Spinal cord (tissue), 10 donors: ENCODE data around the gene CACNG1. TPM values are rescaled to one million over a fixed set of nuclear protein-coding genes. Genes with fewer than 3 reads are reported as not detected.
"Not testable (repeated sequence)": the region's sequence is repeated elsewhere in the genome, so short reads cannot be mapped to it uniquely, and the experiment has no call there.

ENCODE experiments used
- DNase-seq, 6 donors: peaks; one replicate each; pipeline versions ENCODE4 v3.0.0 to v3.0.0-alpha.2; 2013 to 2015; ENCODE audit warnings: low spot score in 6 of 6, low read depth in 4 of 6
- H3K27ac ChIP-seq: one replicate; pipeline ENCODE4 v1.5.1; 2013; ENCODE audit warnings: low read depth, low read length, control low read depth
- H3K27me3 ChIP-seq: one replicate; pipeline ENCODE4 v1.6.1; 2013; ENCODE audit warnings: low read length; ENCODE audit not compliant: control insufficient read depth, insufficient read depth
- H3K36me3 ChIP-seq: one replicate; pipeline ENCODE4 v1.6.1; 2013; ENCODE audit warnings: low read length; ENCODE audit not compliant: control insufficient read depth, insufficient read depth
- H3K4me1 ChIP-seq: one replicate; pipeline ENCODE4 v1.6.1; 2013; ENCODE audit warnings: low read length; ENCODE audit not compliant: control insufficient read depth, insufficient read depth
- H3K4me3 ChIP-seq: one replicate; pipeline ENCODE4 v1.5.1; 2013; ENCODE audit warnings: low read depth, low read length, control low read depth
- H3K9me3 ChIP-seq: one replicate; pipeline ENCODE4 v1.6.1; 2013; ENCODE audit warnings: low read length; ENCODE audit not compliant: control insufficient read depth, insufficient read depth
- WGBS: methylation state at CpG from one replicate; pipeline ENCODE4 v1.1.5; 2013; ENCODE audit warnings: missing lambda C conversion rate; ENCODE audit not compliant: insufficient coverage; 5-methylcytosine and 5-hydroxymethylcytosine counted together
- polyA plus RNA-seq, 2 donors: library from polyadenylated mRNA; unstranded; fragments of 120-200 nt; gene quantifications; one replicate each; pipeline ENCODE4 v1.2.1, GENCODE V29; 2013; ENCODE audit not compliant: insufficient read length in 2 of 2
- total RNA-seq, 2 donors: library from RNA; depleted of rRNA in 1 of 2; stranded (reverse); fragments of 120-200 nt in 1 of 2; fragments of >200 nt in 1 of 2; gene quantifications; one replicate each; pipeline versions ENCODE4 v1.2.3 to v1.2.4, GENCODE V29; 2013 to 2014
- donor health status: healthy.

Gene CACNG1
- total and polyA plus RNA-seq, 4 donors = 0.20 to 2.4 (median 0.91) TPM

DNA sequence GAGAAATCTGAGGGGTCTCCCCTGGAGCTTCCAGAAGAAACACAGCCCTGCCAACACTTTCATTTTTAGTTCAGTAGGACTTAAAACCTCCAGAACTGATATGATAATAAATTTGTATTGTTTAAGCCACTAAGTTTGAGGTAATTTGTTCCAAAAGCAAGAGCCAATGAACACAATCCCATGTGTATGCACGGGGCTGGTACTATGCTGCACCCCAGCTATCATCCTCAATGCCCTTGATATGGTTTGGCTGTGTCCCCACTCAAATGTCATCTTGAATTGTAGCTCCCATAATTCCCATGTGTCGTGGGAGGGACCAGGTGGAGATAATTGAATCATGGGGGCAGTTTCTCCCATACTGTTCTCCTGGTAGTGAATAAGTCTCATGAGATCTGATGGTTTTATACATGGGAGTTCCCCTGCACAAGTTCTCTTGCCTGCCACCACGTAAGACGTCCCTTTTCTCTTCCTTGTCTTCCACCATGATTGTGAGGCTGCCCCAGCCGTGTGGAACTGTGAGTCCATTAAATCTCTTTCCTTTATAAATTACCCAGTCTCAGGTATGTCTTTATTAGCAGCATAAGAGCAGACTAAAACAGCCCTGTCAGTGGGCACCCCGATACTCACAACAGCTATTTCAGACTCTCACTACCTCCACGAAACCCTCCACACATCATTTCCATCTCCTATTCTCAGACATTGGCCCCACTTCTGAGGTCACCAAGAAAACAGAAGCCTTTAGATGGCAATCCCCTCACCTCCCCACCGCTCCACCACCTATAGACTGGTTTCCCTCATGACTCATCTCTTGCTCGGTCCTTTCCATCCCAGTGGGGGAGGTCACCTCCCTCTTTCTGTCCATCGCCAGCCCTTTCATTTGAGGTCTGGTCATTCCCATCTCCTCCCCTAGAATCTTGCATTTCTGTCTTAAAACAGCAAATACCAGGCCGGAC is 8.9 kb upstream of the CACNG1 start:
- no peaks in the 10 kb centered on the region for H3K4me1 ChIP-seq
- H3K36me3 ChIP-seq = peaks cover 34% of the 10 kb centered on the region
- no peaks in the 10 kb centered on the region for H3K9me3 ChIP-seq
- WGBS = 81% methylated on average over 10 of the region's 11 CpGs
- no peak for DNase-seq
- no peaks in the 10 kb centered on the region for H3K27me3 ChIP-seq
- H3K4me3 ChIP-seq = no peak overlapping the region
- no peak overlapping the region for H3K27ac ChIP-seq

DNA sequence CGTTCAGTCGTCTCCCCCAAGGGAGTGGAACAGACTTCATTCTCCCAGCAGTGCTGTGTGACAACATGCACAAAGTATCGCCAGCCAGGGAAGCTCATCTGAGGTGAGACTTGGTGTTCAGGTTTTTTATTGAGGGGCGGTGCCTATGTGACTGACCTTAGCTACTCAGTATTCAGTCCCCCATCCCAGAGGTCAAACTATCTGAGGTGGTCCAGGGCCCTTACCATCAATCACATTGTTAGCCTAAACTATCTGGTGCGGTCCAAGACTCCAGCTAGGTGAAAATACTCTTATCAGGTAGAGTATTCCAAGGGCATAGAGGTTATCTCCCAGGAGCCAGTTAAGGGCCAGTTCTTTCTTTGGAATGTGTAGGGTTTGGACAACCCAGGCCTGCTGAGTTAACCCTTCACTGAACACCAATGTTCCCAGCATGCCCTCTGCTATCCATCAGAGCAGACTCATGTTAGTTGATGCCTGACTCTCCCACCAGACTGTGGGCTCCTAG is 5.4 kb upstream of the CACNG1 start:
- Histone ChIP-seq H3K27ac (no peak overlapping the region), H3K9me3 (no peaks in the 10 kb centered on the region), H3K4me3 (no peak overlapping the region), H3K4me1 (no peaks in the 10 kb centered on the region), H3K27me3 (no peaks in the 10 kb centered on the region), H3K36me3 (peaks cover 4% of the 10 kb centered on the region)
- 82% methylated on average over 3 of the region's 5 CpGs for WGBS
- no peak for DNase-seq

DNA sequence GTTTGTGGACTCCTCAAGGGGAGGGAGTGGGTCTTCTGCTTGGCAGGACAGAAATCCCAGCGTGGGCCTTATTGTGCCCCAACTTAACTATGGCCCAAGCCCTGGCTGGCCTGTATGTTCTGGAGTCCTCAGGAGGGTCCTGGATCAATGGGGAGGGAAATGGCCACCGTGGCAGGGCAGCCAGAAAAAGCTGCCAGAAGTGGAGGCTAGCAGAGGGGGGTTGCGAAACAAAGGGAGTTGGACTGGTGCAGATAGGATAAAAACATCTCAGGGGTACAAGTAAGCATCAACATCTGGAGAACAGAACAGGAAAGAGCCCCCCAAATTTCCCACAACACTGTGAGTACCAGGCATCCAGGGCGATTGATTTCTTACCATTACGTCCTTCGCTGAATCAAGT is 3.7 kb upstream of the CACNG1 start:
- 83% methylated on average over 3 of the region's 6 CpGs for WGBS

DNA sequence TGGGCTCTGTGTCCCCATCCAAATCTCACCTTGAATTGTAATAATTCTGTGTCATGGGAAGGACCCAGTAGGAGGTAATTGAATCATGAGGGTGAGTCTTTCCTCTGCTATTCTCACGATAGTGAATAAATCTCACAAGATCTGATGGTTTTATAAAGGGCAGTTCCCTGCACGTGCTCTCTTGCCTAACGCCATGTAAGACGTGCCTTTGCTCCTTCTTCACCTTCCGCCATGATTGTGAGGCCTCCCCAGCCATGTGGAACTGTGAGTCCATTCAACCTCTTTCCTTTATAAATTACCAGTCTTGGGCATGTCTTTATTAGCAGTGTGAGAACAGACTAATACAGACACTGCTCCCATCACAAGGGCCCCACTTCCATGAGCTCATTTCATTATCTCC is 3.2 kb upstream of the CACNG1 start:
- 81% methylated on average over 4 of the region's 5 CpGs for WGBS
- H3K36me3 ChIP-seq = not testable (repeated sequence)

More for the DNA sequence above, 3.7 kb upstream of the CACNG1 start:
- Histone ChIP-seq H3K9me3 (no peaks in the 10 kb centered on the region), H3K4me3 (no peak overlapping the region), H3K27me3 (no peaks in the 10 kb centered on the region), H3K27ac (no peak overlapping the region), H3K36me3 (peaks cover 7% of the 10 kb centered on the region), H3K4me1 (no peaks in the 10 kb centered on the region)
- no peak for DNase-seq

DNA sequence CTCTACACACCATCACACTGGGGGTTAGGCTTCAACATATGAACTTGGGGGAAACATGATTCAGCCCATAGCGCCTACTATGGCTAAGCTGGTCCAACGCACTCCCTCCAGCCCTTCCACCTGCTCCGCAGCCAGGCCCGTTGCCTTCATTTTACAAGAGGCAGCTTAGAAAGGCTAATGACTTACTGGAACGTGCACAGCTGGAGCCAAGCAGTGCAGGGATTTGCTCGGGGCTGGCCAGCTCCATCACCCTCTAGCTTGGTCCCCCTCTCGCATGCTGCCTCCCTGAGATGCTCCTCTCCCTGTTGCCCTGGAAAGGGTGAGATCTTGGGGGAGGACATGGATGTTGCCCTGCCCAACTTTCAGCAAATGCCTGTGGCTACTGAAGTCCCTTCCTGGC is 2.8 kb upstream of the CACNG1 start:
- no peaks in the 10 kb centered on the region for H3K4me1 ChIP-seq
- no peak overlapping the region for H3K27ac ChIP-seq
- no peak overlapping the region for H3K4me3 ChIP-seq
- WGBS = 49% methylated on average over 3 of the region's 7 CpGs
- no peaks in the 10 kb centered on the region for H3K9me3 ChIP-seq
- H3K27me3 ChIP-seq = no peaks in the 10 kb centered on the region
- no peak for DNase-seq
- peaks cover 7% of the 10 kb centered on the region for H3K36me3 ChIP-seq

More for the DNA sequence above, 3.2 kb upstream of the CACNG1 start:
- DNase-seq, H3K27ac ChIP-seq, H3K4me1 ChIP-seq, H3K4me3 ChIP-seq, H3K9me3 ChIP-seq, H3K27me3 ChIP-seq: not testable (repeated sequence)

DNA sequence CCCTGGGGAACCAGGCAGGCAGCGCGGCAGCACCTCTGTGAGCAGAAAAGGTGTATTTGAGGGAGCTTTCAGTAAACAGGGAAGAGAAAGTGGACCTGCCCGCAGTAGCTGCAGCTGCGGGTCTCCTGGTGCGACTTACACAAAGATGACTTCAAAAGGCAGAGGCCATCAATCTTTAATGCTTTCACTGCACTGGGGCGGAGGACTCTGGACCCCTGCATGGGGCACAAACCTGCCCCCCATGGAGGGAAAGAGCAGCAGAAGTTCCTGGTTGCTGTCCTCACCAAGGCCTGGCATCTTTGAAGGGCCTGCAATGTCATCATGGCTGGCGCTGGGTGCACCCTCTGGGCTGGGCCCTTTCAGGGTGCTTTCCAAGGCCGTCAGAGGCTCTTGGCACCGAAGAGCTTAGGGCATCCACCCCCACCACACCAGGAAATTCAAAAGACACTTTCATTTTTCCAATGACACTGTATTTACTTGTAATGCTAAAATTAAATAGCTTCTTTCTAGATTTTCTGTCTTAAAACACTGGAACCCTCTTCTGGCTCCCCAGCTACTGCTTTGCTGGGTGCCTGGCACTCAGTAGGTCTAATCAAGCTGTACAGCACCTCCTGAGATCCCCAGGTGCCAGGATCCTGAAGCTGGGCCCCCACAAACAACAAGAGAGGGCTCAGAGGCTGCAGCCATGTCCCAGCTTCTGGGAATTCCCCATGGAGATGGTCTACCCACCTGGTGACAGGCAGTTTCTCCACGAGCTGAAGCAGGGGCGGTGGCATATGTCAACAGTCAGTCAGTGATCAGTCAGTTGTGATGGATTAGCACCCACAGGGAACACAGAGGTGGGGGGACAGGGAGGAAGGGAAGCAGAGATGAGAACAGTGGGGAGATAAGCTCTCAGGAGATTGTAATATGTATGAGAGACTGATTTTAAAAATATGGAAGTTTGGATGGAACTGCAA is 2.1 kb upstream of the CACNG1 start:
- DNase-seq = no peak
- WGBS = 45% methylated on average over 8 of the region's 11 CpGs
- no peak overlapping the region for H3K27ac ChIP-seq

DNA sequence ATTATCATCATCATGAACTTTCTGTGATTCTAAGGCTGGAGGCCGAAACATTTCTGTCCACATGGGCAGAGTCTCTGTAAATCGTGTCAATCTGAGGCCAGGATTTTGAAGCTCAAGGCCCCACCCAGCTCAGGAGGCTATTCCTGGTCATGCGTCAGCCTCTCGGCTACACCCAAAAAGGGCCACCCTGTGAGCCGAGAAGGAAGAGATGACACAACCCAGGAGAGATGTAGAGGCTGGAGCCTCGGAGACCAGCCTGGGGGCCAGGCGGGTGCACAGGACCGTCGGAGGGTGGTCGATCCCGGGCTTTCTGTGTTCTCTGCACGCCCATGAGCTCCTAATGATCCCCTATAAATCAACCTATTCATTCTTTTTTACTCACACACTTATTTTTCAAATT is 1.1 kb upstream of the CACNG1 start:
- WGBS = 74% methylated on average over 12 of the region's 12 CpGs

More for the DNA sequence above, 2.1 kb upstream of the CACNG1 start:
- no peaks in the 10 kb centered on the region for H3K9me3 ChIP-seq
- H3K27me3 ChIP-seq = no peaks in the 10 kb centered on the region
- H3K4me1 ChIP-seq = no peaks in the 10 kb centered on the region
- no peak overlapping the region for H3K4me3 ChIP-seq
- H3K36me3 ChIP-seq = peaks cover 7% of the 10 kb centered on the region

DNA sequence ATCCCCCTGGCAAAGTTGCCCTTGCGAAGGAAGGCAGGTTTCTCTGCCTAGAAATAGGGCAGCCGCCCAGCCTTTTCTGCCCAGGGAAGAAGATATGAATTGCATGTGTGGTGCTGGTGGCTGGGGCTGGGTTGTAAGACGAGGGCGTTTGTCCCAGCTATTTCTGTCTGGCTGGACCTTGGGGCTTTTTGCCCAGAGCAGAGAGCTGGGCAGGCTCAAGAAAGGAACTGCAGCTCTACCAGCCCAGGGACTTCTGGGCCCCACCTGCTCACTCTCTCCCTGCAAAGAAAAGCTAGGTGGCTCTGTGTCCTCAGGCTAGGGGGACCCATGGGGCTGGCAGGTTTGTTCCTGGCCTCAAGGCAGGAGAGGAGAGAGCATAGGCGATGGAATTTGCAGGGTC is 586 bp downstream of the CACNG1 start:
- Histone ChIP-seq H3K27ac (no peak overlapping the region), H3K4me1 (no peaks in the 10 kb centered on the region), H3K27me3 (no peaks in the 10 kb centered on the region), H3K9me3 (peaks cover 10% of the 10 kb centered on the region), H3K4me3 (no peak overlapping the region), H3K36me3 (peaks cover 7% of the 10 kb centered on the region)
- DNase-seq = no peak
- WGBS = 90% methylated on average over 3 of the region's 5 CpGs

More for the DNA sequence above, 1.1 kb upstream of the CACNG1 start:
- no peak overlapping the region for H3K4me3 ChIP-seq
- peaks cover 1% of the 10 kb centered on the region for H3K9me3 ChIP-seq
- DNase-seq = no peak
- no peaks in the 10 kb centered on the region for H3K27me3 ChIP-seq
- no peaks in the 10 kb centered on the region for H3K4me1 ChIP-seq
- H3K36me3 ChIP-seq = peaks cover 7% of the 10 kb centered on the region
- H3K27ac ChIP-seq = no peak overlapping the region

DNA sequence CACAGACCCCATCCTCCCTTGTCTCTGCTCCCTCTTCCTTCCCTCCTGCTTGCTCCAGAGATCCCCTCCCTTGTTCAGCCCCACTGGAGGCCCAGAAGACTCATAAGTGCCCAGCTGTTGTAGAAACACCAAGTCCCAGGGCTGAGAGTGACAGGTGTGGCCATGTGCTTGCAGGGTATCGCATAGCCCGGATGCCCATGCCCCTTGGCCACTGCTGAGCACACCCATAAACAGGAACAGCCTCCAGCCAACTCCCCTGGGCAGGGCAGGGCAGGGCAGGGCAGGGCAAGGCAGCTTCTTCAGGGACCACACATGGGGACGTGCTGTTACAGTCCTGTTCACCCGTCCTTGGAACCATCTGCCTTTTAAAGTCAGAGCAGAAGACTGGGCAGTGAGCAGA is 2.0 kb downstream of the CACNG1 start:
- Histone ChIP-seq H3K4me3 (no peak overlapping the region), H3K9me3 (peaks cover 10% of the 10 kb centered on the region), H3K36me3 (peaks cover 7% of the 10 kb centered on the region), H3K4me1 (no peaks in the 10 kb centered on the region), H3K27ac (no peak overlapping the region), H3K27me3 (no peaks in the 10 kb centered on the region)
- no peak for DNase-seq
- 92% methylated on average over 4 of the region's 4 CpGs for WGBS
